Retinal pigment epithelial cell (primary cell): ENCODE results near the gene GREM1.

Experiments used
- DNase-seq: peaks from one replicate; pipeline ENCODE4 v3.0.0-alpha.2; 2010; ENCODE audit warnings: low read depth
- H3K4me3 ChIP-seq: 2 replicates; pipeline ENCODE4 v1.5.1; 2011; ENCODE audit warnings: mild to moderate bottlenecking, low read length, control low read depth, moderate library complexity
- TF ChIP-seq, protein P1 (sequence below): conservative IDR thresholded peaks from 2 replicates; pipeline ENCODE4 v1.5.1; 2011; ENCODE audit warnings: low read depth, low read length, control low read depth, inconsistent platforms

GREM1 gene

DNA sequence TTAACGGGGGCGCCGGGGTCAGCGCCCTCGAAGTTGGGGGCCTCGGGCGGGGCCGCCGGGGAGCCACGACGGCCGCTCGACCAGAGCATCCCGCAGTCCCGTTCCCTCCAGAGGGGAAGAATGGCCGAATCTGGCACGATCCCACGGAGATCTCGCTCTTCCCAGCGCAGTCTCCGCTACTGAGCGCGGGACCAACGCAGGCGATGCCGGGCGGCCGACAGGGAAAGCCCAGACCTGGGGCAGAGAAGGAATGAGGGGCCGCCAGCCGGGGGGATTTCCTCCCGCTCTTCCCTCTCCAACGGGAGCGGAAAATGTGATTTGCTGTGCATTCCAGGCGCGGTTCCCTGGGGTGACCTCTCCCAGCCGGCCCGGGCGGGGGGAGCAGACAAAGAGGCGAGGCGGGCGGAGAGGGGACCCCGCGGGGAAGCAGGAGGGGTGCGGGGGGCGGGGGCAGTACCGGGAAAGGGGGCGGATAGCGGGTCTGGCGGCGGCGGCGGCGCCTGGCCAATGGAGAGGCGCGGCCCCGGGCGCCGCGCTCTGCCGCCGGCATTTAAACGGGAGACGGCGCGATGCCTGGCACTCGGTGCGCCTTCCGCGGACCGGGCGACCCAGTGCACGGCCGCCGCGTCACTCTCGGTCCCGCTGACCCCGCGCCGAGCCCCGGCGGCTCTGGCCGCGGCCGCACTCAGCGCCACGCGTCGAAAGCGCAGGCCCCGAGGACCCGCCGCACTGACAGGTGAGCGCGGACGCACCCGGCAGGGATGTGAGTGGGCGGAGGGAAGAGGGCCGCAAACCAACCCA is at the start of gene GREM1:
Gene GREM1, plus strand, starts transcription at position 579 of the 801 bp plus-strand sequence. CDS start 12,687 bp downstream, outside the sequence.
- DNase-seq = no peak
- TF ChIP-seq, protein P1, sequence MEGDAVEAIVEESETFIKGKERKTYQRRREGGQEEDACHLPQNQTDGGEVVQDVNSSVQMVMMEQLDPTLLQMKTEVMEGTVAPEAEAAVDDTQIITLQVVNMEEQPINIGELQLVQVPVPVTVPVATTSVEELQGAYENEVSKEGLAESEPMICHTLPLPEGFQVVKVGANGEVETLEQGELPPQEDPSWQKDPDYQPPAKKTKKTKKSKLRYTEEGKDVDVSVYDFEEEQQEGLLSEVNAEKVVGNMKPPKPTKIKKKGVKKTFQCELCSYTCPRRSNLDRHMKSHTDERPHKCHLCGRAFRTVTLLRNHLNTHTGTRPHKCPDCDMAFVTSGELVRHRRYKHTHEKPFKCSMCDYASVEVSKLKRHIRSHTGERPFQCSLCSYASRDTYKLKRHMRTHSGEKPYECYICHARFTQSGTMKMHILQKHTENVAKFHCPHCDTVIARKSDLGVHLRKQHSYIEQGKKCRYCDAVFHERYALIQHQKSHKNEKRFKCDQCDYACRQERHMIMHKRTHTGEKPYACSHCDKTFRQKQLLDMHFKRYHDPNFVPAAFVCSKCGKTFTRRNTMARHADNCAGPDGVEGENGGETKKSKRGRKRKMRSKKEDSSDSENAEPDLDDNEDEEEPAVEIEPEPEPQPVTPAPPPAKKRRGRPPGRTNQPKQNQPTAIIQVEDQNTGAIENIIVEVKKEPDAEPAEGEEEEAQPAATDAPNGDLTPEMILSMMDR = no peak
- H3K4me3 ChIP-seq = peak within 1 kb of the TSS; percentile 62

DNA sequence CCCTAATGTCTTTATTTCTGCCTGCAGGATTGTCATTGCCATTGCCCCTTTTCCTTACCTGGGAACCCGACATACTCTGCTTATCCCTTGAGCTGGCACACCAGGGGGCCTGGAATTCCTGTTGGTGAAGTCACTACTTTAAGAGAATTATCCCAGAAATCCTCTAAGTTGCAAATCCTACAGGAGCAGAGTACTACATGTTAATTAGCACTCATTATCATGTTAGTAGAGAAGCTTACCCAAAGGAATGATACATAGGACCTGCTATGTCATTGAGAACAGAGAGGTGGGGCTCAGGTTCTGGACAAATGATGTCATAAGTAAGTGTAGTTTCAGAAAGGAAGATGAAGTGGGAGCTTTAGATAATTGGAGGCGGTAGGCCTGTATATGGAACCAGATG is 48.9 kb upstream of the GREM1 start:
- DNase-seq = no peak
- TF ChIP-seq, protein P1 = no peak

DNA sequence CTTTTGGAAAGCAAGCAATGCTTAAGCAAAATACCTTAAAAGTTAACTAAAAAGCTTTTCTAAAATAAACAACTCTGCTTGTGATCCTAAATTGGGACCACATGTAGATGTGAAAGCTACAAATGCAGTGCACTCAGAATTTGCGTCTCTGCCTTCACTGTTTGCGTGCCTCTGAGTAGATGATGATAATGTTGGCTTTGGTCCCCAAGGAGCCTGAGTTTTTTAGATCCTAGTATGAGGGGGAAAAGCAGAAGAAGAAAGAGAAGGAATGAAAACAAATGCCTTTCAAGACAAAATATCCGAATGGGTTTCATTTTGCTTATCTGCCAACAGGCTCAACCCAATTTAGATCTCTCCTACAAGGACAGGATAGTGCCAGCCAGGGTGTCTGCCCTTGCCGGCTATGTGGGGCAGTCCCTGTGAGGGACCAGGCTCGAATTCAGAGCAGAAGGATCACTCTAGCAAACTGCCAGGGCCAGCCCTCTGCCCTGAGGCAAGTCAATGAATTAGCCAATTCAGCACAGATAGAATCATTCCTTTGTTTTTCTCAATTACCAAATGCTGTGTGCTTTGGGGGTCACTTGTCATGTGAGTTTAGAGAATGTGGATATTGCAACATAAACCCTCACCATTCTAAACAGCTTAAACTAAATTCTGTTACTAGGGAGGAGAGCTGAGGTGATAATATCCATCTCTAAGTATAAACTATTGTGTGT is 47.8 kb upstream of the GREM1 start:
- no peak overlapping the region for H3K4me3 ChIP-seq
- peak; percentile 61 for DNase-seq
- TF ChIP-seq, protein P1 = no peak

More for the DNA sequence above, 48.9 kb upstream of the GREM1 start:
- no peak overlapping the region for H3K4me3 ChIP-seq

DNA sequence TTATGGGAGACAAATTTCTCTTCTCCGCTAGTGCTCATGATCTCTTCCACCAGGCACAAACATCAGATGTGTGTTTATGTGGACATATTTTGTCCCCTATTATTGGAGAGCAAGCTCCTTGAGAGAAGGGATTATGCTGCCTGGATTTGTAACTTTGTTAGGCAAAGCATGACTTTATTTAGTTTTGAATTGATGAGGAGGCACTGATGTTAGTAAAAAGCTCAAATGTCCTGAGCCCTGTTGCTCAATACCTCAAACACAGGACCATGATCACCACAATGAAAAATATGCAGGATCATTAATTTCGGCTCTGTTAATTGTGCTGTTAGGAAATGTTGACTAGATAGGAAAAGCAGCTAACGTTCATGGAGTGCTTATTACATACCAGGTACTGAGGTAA is 47.2 kb upstream of the GREM1 start:
- TF ChIP-seq, protein P1 = no peak
- no peak for DNase-seq
- H3K4me3 ChIP-seq = no peak overlapping the region

DNA sequence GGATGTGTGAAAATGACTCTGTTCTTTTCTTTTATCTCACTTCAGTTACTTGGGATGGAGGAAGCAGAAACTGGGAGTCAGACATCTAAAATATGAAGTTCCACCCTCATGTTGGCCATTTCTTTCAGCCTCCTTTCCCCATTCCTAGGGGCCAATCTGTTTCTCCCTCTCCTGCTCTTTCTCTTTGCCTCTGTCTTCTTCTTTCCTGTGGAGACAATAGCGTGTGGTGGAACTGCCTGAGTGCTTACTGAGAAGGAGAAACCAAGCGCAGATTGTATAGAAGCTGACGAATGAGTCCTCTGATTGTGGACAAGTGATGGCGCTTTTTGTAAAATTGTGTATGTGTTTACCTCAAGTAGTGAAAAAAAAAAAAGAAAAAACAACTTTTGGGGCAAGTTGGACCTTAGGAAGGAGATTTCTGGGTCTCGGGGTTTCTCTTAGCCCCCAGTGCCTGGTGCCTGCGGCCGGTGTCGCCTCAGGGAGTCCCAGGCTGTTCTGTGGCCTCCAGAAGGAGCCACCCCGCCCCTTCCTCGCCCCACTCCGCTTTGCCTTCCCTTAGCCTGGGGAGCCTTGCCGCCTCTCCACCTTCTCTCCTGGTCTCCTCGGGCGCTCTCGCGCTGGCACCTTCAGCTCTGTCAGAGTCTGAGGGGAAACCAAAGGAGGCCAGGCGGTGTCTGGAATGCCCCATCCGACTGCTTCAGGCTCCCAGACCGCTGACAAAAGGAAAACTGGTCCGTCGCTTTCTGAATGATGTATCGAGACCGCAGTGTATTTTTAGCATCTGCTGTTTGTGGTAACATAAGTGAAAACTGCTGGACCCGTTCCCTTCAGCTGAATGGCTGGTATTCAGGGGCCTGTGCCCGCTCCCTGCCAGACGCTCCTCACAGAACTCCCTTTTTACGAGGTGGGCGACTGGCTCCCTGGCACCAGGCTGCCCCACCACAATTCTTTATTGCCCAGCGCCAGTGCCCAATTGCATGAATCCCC is 46.2 kb upstream of the GREM1 start:
- no peak for DNase-seq
- H3K4me3 ChIP-seq = no peak overlapping the region
- TF ChIP-seq, protein P1 = no peak

DNA sequence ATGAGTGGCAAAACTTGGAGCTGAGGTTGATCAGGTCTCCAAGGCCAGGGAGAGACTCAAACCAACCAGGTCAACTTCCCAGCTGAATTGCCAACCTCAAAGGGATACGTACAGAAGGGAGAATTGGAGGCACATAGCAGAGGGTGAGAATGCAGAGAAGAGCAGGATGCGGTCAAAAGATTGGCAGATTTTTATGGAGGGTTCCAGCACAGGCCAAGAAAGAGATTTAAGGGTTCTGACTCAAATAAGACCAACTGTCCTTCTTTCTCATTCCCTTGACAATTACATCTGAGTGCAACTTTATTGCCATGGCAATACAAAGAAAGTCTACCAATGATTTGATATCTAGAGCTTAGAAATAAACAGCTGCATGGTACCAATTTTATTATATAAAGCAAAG is 43.1 kb upstream of the GREM1 start:
- no peak overlapping the region for H3K4me3 ChIP-seq
- no peak for DNase-seq
- TF ChIP-seq, protein P1 = no peak
